K562 (cell line): ENCODE results near the gene CHMP5. TPM values are rescaled to one million over a fixed set of nuclear protein-coding genes. Genes with fewer than 3 reads are reported as not detected.
A peak's percentile ranks its signal among the peaks of the same experiment; 100 is the strongest.

Source experiments
- ARNT ChIP-seq, 2 experiments: fragments of 450-650 bp; IDR thresholded peaks; 2 replicates each; pipeline ENCODE4 v1.6.1; 2016; ENCODE audit warnings: mild to moderate bottlenecking in 1 of 2
- KLF6 ChIP-seq: fragments of 250-450 bp; sonication (Bioruptor Pico); IDR thresholded peaks from 2 replicates; pipeline ENCODE4 v1.4.0; 2020; ENCODE audit warnings: mild to moderate bottlenecking, moderate library complexity, borderline replicate concordance
- MLLT1 ChIP-seq, 2 experiments: fragments of 450-650 bp; IDR thresholded peaks; 2 replicates each; pipeline ENCODE4 v1.6.1; 2016
- MNT ChIP-seq, 2 experiments: fragments of 450-650 bp; conservative IDR thresholded peaks; 2 replicates each; pipeline ENCODE4 v1.6.1; 2017; ENCODE audit warnings: mild to moderate bottlenecking in 2 of 2, moderate library complexity in 2 of 2
- MYC ChIP-seq, 2 experiments: fragments of 250-450 bp in 1 of 2; sonication (Bioruptor Pico) in 1 of 2; IDR thresholded peaks; 2 replicates each; pipeline versions ENCODE4 v1.5.1 to v1.6.1; 2012 to 2021; ENCODE audit warnings: low read depth in 2 of 2, borderline replicate concordance in 1 of 2, improper control_type of control experiment in 1 of 2, low read length in 1 of 2, mild to moderate bottlenecking in 1 of 2, moderate library complexity in 1 of 2
- RBM25 ChIP-seq: fragments of 200-400 bp; formaldehyde crosslinking; IDR thresholded peaks from 2 replicates; pipeline ENCODE4 v1.6.1; 2018; ENCODE audit warnings: low read length, low read depth, moderate library complexity; ENCODE audit not compliant: severe bottlenecking
- ZNF511 ChIP-seq: sonication (generic); formaldehyde crosslinking; IDR thresholded peaks from 2 replicates; pipeline ENCODE4 v1.8.0; 2022; ENCODE audit warnings: mild to moderate bottlenecking, missing genetic modification reagents
- ZNF589 ChIP-seq: fragments of 200-800 bp; sonication (Bioruptor generic); IDR thresholded peaks from 2 replicates; pipeline ENCODE4 v1.6.1; 2016; ENCODE audit warnings: low read depth, missing genetic modification characterization, missing compliant biosample characterization
- polyA plus RNA-seq, 8 experiments: library from polyadenylated mRNA; depleted of rRNA in 4 of 8; stranded (reverse) in 5 of 8; unstranded in 3 of 8; fragments of >200 nt; fragmentation: Nextera tagmentation in 2 of 8; fragmentation: Illumina TruSeq in 1 of 8; extraction: Ambion mirVana in 2 of 8; extraction: Trizol in 1 of 8; gene quantifications; 2 replicates each; pipeline versions ENCODE4 v1.2.1 to v1.2.3, GENCODE V29; 2011 to 2014; ENCODE audit warnings: inconsistent platforms in 1 of 8, missing spikeins in 1 of 8
- total RNA-seq, 7 experiments: library from RNA; depleted of rRNA in 6 of 7; stranded (reverse); fragments of >200 nt in 6 of 7; fragmentation: Illumina TruSeq in 2 of 7; extraction: Trizol in 2 of 7; gene quantifications; 2 replicates each; pipeline versions ENCODE4 v1.2.1 to v1.2.3, GENCODE V29; 2011 to 2021; ENCODE audit warnings: low replicate concordance in 1 of 7
- TF ChIP-seq, protein P1 (sequence below): fragments of 450-650 bp; IDR thresholded peaks from 2 replicates; pipeline ENCODE4 v1.6.1; 2017; ENCODE audit warnings: antibody characterized with exemption

The CHMP5 gene
- total and polyA plus RNA-seq, 9 of the 15 experiments (the other 6 are each of a cell fraction or from before 2014, with no cell fraction given), result 36.0 to 105 (median 54.9) TPM

DNA sequence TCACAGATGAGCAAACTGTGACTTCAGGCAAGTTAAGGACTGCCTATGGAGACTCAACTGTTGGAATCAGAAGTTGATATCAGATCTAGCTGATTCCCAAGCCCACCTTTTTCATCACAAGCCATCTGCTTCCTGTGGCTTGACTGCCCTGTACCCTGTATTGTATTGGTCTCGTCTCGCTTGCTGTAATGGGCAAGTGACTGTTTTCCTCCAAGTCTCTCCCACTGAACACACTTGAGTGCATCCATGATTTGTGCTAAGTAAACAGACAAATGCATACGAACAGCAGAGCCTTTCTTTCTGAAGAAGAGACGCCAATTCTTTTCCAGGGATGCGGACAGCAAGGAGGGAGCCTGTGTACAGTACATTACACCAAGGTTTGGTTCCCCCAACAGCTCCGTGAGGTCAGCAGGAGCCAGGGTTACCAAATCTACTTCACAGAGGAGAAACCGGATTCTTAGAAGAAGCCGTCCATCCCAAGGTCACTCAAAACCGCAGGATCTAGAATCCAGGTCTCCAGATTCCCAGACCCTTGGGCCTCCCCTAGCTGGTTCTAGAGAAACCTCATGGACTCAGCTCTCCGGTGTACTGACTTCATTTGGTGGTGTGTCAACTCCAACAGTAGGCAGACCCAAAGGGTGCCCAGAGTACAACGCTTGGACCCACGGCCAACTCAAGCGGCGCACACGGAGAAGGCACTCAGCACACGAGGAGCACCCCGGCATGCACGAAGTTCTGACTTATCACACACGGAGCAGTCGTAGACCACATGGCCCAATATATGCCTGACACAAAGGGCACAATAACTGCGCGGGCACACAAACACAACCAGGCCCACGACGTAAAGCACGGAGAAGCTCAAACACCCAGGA lies 1.5 kb upstream of the CHMP5 start (continued):
- peak in 1 of 2 experiments; percentile 55; a peak in 1 of 4 replicates for TF ChIP-seq MNT (conservative IDR thresholded peaks at IDR 0.05)
- 0 out of 2 replicates have a peak, but pooled peaks have one; percentile 6 for TF ChIP-seq MYC (IDR thresholded peaks at IDR 0.05; ENCODE audit: low read depth, low read length)
- TF ChIP-seq MYC (CRISPR knock-in tag; IDR thresholded peaks at IDR 0.05; ENCODE audit: borderline replicate concordance, low read depth), result no peak
- 0 out of 4 replicates have a peak, but pooled peaks of 1 of the 2 experiments have one; percentile 52 for TF ChIP-seq ARNT (IDR thresholded peaks at IDR 0.05)
- TF ChIP-seq KLF6 (CRISPR knock-in tag), result no peak
- TF ChIP-seq, protein P1, sequence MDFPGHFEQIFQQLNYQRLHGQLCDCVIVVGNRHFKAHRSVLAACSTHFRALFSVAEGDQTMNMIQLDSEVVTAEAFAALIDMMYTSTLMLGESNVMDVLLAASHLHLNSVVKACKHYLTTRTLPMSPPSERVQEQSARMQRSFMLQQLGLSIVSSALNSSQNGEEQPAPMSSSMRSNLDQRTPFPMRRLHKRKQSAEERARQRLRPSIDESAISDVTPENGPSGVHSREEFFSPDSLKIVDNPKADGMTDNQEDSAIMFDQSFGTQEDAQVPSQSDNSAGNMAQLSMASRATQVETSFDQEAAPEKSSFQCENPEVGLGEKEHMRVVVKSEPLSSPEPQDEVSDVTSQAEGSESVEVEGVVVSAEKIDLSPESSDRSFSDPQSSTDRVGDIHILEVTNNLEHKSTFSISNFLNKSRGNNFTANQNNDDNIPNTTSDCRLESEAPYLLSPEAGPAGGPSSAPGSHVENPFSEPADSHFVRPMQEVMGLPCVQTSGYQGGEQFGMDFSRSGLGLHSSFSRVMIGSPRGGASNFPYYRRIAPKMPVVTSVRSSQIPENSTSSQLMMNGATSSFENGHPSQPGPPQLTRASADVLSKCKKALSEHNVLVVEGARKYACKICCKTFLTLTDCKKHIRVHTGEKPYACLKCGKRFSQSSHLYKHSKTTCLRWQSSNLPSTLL, result 0 out of 2 replicates have a peak, but pooled peaks have one; percentile 8
- 0 out of 4 replicates have a peak, but pooled peaks of 1 of the 2 experiments have one; percentile 5 for TF ChIP-seq MLLT1 (IDR thresholded peaks at IDR 0.05)
- no peak for TF ChIP-seq ZNF589 (CRISPR knock-in tag)
- peak; percentile 16; the same call in 1 of the 2 replicates for TF ChIP-seq ZNF511
- TF ChIP-seq RBM25, result no peak
